ENCODE data around the gene BAG3.
"Not testable (repeated sequence)": the region's sequence is repeated elsewhere in the genome, so short reads cannot be mapped to it uniquely, and the experiment has no call there.

Gene BAG3

DNA sequence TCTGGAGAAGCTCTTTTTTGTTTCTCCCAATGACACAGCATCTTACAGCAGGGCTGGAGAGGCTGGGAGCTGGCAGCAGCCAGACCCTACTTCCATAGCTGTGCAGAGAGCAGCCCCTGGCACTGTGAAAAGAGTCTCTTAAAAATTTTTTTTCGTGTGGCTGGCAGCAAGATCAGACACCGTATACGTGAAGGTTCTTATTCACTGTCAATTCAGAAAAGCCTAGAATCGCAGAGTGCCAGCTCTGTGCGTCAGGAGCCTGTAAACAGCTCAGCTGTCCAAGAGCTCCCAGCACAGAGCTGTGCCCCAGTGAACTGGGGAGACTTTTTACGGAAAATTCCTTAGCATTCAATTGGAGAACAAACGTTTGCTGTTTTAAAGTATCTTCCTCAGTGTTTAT is 6.5 kb downstream of the BAG3 start:
- H3K9me3 ChIP-seq, result no peaks in the 10 kb centered on the region
- TF ChIP-seq, protein P1, sequence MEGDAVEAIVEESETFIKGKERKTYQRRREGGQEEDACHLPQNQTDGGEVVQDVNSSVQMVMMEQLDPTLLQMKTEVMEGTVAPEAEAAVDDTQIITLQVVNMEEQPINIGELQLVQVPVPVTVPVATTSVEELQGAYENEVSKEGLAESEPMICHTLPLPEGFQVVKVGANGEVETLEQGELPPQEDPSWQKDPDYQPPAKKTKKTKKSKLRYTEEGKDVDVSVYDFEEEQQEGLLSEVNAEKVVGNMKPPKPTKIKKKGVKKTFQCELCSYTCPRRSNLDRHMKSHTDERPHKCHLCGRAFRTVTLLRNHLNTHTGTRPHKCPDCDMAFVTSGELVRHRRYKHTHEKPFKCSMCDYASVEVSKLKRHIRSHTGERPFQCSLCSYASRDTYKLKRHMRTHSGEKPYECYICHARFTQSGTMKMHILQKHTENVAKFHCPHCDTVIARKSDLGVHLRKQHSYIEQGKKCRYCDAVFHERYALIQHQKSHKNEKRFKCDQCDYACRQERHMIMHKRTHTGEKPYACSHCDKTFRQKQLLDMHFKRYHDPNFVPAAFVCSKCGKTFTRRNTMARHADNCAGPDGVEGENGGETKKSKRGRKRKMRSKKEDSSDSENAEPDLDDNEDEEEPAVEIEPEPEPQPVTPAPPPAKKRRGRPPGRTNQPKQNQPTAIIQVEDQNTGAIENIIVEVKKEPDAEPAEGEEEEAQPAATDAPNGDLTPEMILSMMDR (IDR thresholded peaks at IDR 0.05; ENCODE audit: low read depth, low read length), result no peak
- no peak for DNase-seq
- no peak overlapping the region for H3K4me3 ChIP-seq (ENCODE audit: low read depth, low read length)
- no peaks in the 10 kb centered on the region; the same call in 1 of the 2 replicates for H3K36me3 ChIP-seq
- H3K4me1 ChIP-seq, result peaks cover 52% of the 10 kb centered on the region
- no peaks in the 10 kb centered on the region for H3K27me3 ChIP-seq

DNA sequence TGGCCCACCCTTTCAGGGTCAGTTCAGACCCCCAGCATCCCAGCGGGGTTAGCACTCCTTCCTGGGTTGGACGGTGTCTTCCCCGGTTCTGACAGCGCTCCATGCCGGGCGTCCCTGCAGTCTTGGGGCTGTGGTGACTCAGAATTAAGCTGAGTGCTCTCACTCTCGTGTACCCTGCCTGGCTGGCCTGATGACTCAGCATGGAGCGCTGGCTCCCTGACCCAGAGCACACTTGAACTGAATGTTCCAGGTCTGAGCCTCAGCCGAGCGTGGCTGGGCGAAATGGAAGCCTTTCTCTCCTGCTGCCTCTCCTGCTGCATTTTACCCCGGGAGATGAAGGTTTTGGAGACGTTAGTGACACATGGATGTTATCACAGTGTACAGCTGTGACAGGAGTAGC is 7.1 kb downstream of the BAG3 start:
- H3K4me1 ChIP-seq, result peaks cover 52% of the 10 kb centered on the region
- H3K36me3 ChIP-seq, result no peaks in the 10 kb centered on the region; the same call in 1 of the 2 replicates
- DNase-seq, result peak; percentile 82
- H3K4me3 ChIP-seq (ENCODE audit: low read depth, low read length), result no peak overlapping the region
- TF ChIP-seq, protein P1 (IDR thresholded peaks at IDR 0.05; ENCODE audit: low read depth, low read length), result no peak
- no peaks in the 10 kb centered on the region for H3K27me3 ChIP-seq
- H3K9me3 ChIP-seq, result no peaks in the 10 kb centered on the region

DNA sequence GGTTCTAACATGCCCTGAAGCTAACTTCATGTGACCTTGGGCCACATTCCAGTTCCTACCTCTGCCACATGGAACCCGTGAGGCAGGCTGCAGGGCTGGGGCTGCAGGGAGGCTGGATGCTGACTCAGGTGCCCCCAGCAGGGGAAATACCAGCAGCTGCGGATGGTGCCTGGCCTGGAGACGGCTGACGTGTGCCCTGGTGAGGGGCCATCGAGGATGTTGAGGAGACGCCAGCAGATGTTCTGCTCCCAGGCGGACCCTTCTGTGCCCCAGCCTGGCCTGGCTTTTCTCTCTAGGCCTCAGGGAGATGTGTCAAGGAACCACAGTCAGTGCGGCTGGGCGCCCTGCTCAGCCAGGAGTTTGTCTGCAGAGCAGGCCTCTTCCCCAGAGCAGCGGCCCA is 8.8 kb downstream of the BAG3 start:
- TF ChIP-seq, protein P1 (IDR thresholded peaks at IDR 0.05; ENCODE audit: low read depth, low read length), result no peak
- no peaks in the 10 kb centered on the region for H3K9me3 ChIP-seq
- peak; percentile 58 for DNase-seq
- no peaks in the 10 kb centered on the region for H3K27me3 ChIP-seq
- no peak overlapping the region for H3K4me3 ChIP-seq (ENCODE audit: low read depth, low read length)
- H3K36me3 ChIP-seq, result no peaks in the 10 kb centered on the region; the same call in 1 of the 2 replicates
- peaks cover 54% of the 10 kb centered on the region for H3K4me1 ChIP-seq

DNA sequence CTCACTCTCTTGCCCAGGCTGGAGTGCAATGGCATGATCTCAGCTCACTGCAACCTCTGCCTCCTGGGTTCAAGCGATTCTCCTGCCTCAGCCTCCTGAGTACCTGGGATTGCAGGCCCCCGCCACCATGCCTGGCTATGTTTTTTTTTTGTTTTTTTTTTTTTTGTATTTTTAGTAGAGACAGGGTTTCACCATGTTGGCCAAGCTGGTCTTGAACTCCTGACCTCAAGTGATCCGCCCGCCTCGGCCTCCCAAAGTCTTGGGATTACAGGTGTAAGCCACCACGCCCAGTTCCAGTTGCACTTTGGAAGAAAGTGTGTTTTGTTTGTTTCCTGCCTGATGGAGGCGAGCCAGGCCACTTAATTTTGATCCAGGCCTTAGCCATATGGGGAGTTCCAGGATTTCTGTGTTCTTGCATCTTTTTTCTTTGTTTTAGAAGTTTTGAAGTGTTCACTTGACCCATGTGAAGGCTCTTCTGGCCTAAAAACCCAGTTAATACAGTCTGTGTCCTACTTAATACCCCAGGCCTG is 11.0 kb downstream of the BAG3 start:
- H3K4me3 ChIP-seq (ENCODE audit: low read depth, low read length); H3K36me3 ChIP-seq; H3K9me3 ChIP-seq; H3K27me3 ChIP-seq; DNase-seq: not testable (repeated sequence)
- H3K4me1 ChIP-seq, result peaks cover 36% of the 10 kb centered on the region

DNA sequence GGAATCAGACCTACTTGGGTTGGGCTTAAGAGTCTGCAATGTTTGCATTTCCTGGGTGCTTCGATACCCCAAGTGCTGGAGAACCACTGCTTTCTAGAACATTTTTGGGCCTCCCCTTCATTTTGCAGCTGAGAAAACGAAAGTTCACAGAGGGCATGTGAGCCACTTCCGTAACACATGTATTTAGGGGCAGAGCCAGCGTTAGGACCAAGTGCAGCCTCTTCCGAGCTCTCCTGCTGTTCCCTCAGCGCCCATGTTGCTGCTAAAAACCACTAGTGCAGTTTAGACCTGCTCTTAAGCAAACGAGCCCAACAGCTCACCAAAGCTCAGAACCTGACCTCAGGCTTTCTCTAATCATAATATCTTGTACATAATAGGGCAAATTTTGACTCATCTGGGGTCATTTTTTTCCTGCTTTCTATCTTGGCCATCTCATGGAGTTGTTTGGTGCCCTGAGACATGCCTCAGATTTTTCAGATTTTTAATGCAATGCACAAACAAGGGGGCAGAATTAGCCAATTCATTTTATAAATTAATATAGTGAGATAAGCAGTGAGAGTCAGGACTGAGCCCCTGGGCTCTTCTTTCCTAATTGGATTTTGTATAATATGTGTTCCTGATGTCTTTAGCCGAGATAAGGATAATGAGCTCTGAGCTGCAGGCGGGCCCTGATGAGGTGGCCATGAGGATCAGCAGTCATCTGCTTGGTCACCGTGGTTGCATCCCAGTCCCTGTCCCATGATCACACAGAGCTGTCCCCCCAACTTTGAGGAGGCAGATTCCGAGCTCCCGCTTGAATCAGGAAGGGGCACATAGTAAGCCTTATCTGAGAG is 12.9 kb downstream of the BAG3 start:
- no peaks in the 10 kb centered on the region for H3K27me3 ChIP-seq
- no peaks in the 10 kb centered on the region; the same call in 1 of the 2 replicates for H3K36me3 ChIP-seq
- peaks cover 36% of the 10 kb centered on the region for H3K4me1 ChIP-seq
- H3K9me3 ChIP-seq, result no peaks in the 10 kb centered on the region
- peak; percentile 62 for DNase-seq
- TF ChIP-seq, protein P1 (IDR thresholded peaks at IDR 0.05; ENCODE audit: low read depth, low read length), result no peak
- H3K4me3 ChIP-seq (ENCODE audit: low read depth, low read length), result peak overlapping the region; percentile 31

GRCh38 chr10:119665901-119666708 is 14.9 kb downstream of the BAG3 start:
- Histone ChIP-seq H3K9me3 (no peaks in the 10 kb centered on the region), H3K36me3 (peaks cover 11% of the 10 kb centered on the region), H3K4me1 (peaks cover 31% of the 10 kb centered on the region), H3K27me3 (no peaks in the 10 kb centered on the region), H3K4me3 (ENCODE audit: low read depth, low read length) (no peak overlapping the region)
- TF ChIP-seq, protein P1 (IDR thresholded peaks at IDR 0.05; ENCODE audit: low read depth, low read length), result no peak
- no peak for DNase-seq

Measured in BE2C (cell line).